Brain microvascular endothelial cell (primary cell): Measurements from ENCODE around the gene MUC5B.

Source experiments
- DNase-seq: peaks from one replicate; pipeline ENCODE4 v3.0.0-alpha.2; 2020
- H3K27ac ChIP-seq: fragments of 250-450 bp; sonication (Bioruptor Pico); 2 replicates; pipeline ENCODE4 v1.5.1; 2020; ENCODE audit warnings: mild to moderate bottlenecking, moderate library complexity
- H3K27me3 ChIP-seq: fragments of 250-450 bp; sonication (Bioruptor Pico); replicated peaks from 2 replicates; pipeline ENCODE4 v1.5.1; 2020; ENCODE audit warnings: mild to moderate bottlenecking
- H3K36me3 ChIP-seq: fragments of 250-450 bp; sonication (Bioruptor Pico); replicated peaks from 2 replicates; pipeline ENCODE4 v1.5.1; 2020; ENCODE audit warnings: mild to moderate bottlenecking
- H3K4me3 ChIP-seq: 2 replicates; pipeline ENCODE4 v1.5.1; 2011; ENCODE audit warnings: low read depth, mild to moderate bottlenecking, control low read depth, low read length, moderate library complexity
- in situ Hi-C: cut with HindIII; loops from 2 replicates; pipeline ENCODE4 v1.10.0; 2017; ENCODE audit warnings: low sequenced_read_pairs, low pct_ligation_motif_present
- TF ChIP-seq, protein P1 (sequence below): IDR thresholded peaks from 2 replicates; pipeline ENCODE4 v1.5.1; 2011; ENCODE audit warnings: low read depth, mild to moderate bottlenecking, moderate library complexity, low read length, control low read depth, inconsistent platforms; ENCODE audit errors: missing control alignments

The MUC5B gene

DNA sequence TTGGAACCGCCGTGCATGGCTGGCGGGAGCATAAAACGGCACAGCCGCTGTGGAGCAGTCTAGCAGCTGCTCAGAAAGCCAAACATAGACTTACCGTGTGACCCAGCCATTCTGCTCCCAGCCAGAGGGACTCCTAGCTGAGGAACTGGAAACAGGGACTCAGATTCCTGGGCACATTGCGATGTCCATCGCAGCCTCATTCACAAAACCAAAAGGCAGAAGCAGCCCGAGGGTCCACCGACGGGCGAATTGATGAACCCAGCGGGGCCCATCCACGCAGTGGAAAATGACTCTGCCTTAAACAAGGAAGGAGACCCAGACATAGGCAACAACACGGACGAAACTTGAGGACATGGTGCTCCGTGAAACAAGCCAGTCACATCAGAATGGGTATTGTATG lies 5.7 kb upstream of the MUC5B start:
- DNase-seq = no peak
- TF ChIP-seq, protein P1, sequence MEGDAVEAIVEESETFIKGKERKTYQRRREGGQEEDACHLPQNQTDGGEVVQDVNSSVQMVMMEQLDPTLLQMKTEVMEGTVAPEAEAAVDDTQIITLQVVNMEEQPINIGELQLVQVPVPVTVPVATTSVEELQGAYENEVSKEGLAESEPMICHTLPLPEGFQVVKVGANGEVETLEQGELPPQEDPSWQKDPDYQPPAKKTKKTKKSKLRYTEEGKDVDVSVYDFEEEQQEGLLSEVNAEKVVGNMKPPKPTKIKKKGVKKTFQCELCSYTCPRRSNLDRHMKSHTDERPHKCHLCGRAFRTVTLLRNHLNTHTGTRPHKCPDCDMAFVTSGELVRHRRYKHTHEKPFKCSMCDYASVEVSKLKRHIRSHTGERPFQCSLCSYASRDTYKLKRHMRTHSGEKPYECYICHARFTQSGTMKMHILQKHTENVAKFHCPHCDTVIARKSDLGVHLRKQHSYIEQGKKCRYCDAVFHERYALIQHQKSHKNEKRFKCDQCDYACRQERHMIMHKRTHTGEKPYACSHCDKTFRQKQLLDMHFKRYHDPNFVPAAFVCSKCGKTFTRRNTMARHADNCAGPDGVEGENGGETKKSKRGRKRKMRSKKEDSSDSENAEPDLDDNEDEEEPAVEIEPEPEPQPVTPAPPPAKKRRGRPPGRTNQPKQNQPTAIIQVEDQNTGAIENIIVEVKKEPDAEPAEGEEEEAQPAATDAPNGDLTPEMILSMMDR = no peak
- in situ Hi-C loops = no loop called here
- Histone ChIP-seq H3K4me3 (no peak overlapping the region), H3K27me3 (no peaks in the 10 kb centered on the region), H3K27ac (no peak overlapping the region), H3K36me3 (no peaks in the 10 kb centered on the region)

- H3K4me3 ChIP-seq = no peak overlapping the region
- H3K36me3 ChIP-seq = no peaks in the 10 kb centered on the region
- DNase-seq = no peak
- no peak overlapping the region for H3K27ac ChIP-seq
- H3K27me3 ChIP-seq = no peaks in the 10 kb centered on the region
- TF ChIP-seq, protein P1 = no peak
- in situ Hi-C loops = no loop called here
Measured at GRCh38 chr11:1218256-1218787, 4.5 kb upstream of the MUC5B start.

- Histone ChIP-seq H3K27ac (no peak overlapping the region), H3K27me3 (no peaks in the 10 kb centered on the region), H3K36me3 (no peaks in the 10 kb centered on the region), H3K4me3 (no peak overlapping the region)
- DNase-seq = no peak
- in situ Hi-C loops = no loop called here
- TF ChIP-seq, protein P1 = no peak
Measured at GRCh38 chr11:1218788-1219445, 3.9 kb upstream of the MUC5B start.

DNA sequence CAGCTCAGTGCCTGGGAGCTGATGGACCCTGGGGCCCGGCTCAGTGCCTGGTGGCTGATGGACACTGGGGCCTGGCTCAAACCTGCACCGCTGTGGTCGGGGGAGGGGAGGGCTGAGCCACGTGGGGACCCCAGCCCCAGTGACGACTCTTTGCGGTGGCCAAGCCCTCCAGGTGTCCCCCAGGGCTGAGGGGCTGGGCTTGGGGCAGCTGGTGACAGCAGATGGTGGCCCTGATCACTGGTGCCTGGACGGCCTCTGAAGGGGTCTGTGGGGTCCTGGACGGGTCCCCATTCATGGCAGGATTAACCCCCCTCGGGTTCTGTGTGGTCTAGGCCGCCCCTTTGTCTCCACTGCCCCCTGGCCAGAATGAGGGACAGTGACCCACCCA lies 3.4 kb upstream of the MUC5B start:
- no peaks in the 10 kb centered on the region for H3K27me3 ChIP-seq
- no peak for DNase-seq
- H3K4me3 ChIP-seq = no peak overlapping the region
- H3K27ac ChIP-seq = no peak overlapping the region
- TF ChIP-seq, protein P1 = no peak
- in situ Hi-C loops = no loop called here
- H3K36me3 ChIP-seq = no peaks in the 10 kb centered on the region

DNA sequence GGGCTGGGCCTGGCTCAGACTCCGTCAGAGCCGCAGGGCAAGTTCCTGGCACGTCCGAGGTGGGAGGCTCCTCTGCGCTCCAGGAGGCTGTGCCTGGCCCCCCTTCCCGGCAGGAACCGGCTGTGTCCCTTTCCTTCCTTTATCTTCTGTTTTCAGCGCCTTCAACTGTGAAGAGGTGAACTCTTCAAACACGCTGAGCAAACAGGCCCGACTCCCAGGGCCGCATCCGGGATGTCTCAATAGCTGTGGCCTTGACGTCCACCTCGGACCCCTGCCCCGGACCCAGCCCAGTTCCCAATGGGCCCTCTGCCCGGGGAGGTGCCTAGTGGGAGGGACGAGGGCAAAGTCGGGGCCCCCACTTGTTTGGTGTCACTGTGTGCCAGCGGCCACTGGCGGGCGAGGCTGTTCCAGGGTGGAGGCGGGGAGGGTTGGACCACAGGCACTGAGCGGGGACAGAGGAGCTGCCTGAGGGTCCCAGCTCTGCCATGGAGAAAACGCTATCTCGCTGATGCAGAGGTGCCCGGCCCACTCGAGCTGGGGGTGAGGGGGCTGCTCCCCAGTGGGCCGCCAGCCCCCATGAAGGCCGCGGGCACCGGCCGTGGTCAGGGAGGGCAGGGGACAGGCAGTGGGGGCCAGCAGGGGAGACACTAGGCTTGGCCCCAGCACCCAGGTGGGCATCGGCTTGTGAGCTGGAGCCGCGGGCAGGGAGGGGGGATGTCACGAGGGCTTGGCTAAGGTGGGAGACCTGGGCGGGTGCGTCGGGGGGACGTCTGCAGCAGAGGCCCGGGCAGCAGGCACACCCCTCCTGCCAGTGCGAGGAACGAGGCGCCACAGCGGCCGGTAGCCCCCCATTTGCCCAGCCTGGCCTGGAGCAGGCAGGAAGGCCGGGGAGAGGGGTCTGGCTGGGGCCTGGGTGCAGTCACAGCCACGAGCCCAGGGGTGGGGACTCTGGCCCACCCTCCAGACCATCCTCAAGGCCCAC lies 2.7 kb upstream of the MUC5B start:
- Histone ChIP-seq H3K27ac (no peak overlapping the region), H3K27me3 (no peaks in the 10 kb centered on the region), H3K36me3 (no peaks in the 10 kb centered on the region), H3K4me3 (no peak overlapping the region)
- in situ Hi-C loops = no loop called here
- TF ChIP-seq, protein P1 = no peak
- DNase-seq = no peak
